GM13976 (cell line): ENCODE results near the gene ZZZ3.

Source experiments
- DNase-seq: peaks from one replicate; pipeline ENCODE4 v3.0.0; 2012; ENCODE audit warnings: low spot score
- in situ Hi-C: fragments of 300-500 bp; cut with MboI; formaldehyde crosslinking; loops from one replicate; pipeline ENCODE4 v1.12.0; 2022; ENCODE audit warnings: low sequenced_read_pairs, mixed read lengths, inconsistent platforms; ENCODE audit not compliant: unreplicated experiment
- TF ChIP-seq, protein P1 (sequence below): IDR thresholded peaks from 2 replicates; pipeline ENCODE4 v1.5.1; 2012; ENCODE audit warnings: borderline replicate concordance, mild to moderate bottlenecking; ENCODE audit not compliant: insufficient read depth; ENCODE audit errors: extremely low read depth, missing control alignments, control extremely low read depth

Gene ZZZ3

GRCh38 chr1:77643456-77643855 is 39.0 kb downstream of the ZZZ3 start:
- TF ChIP-seq, protein P1, sequence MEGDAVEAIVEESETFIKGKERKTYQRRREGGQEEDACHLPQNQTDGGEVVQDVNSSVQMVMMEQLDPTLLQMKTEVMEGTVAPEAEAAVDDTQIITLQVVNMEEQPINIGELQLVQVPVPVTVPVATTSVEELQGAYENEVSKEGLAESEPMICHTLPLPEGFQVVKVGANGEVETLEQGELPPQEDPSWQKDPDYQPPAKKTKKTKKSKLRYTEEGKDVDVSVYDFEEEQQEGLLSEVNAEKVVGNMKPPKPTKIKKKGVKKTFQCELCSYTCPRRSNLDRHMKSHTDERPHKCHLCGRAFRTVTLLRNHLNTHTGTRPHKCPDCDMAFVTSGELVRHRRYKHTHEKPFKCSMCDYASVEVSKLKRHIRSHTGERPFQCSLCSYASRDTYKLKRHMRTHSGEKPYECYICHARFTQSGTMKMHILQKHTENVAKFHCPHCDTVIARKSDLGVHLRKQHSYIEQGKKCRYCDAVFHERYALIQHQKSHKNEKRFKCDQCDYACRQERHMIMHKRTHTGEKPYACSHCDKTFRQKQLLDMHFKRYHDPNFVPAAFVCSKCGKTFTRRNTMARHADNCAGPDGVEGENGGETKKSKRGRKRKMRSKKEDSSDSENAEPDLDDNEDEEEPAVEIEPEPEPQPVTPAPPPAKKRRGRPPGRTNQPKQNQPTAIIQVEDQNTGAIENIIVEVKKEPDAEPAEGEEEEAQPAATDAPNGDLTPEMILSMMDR: no peak
- DNase-seq: no peak
- in situ Hi-C loops: no loop called here

- in situ Hi-C loops: no loop called here
- DNase-seq: no peak
- TF ChIP-seq, protein P1: no peak
These were observed 39.5 kb downstream of the ZZZ3 start for GRCh38 chr1:77642941-77643340.

DNA sequence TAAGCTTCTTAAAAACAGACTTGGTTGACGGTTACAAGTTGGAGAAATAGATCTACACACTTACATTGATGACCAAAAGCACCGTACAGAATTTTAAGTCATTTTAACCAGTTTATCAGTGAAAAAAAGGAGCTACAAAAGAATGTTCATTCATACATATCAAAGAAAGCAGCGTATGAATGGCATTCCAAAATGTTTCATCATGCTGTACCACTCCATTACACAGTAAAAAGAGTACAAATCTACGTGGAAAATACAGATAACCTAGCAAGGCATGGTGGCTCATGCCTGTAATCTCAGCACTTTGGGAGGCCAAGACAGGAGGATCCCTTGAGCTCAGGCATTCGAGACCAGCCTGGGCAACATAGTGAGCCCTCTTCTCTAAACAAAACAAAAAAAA is 40.3 kb downstream of the ZZZ3 start:
- DNase-seq: no peak
- in situ Hi-C loops: no loop called here
- TF ChIP-seq, protein P1: no peak

DNA sequence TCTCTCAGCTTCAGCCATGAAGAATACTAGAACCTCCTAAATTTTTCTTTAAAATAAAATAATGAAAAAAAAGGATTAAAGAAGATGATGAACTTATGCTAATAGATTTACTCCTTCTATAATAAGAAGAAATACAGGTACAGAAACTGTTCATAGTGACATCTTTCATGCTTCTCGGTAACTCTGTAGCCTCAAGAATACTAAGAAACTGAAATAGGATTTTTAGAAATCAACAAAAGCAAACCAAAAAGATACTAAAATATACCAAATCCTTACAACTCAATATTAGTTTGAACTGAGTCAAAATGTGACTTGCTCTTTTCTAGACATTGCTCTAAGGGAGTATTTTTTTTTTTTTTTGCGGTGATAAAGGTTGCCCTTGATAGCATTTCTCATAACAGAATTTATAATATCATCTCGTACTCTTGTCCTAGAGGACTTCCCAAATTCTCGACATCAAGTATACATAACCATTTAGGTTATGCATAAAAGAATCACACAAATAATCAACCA is 42.8 kb downstream of the ZZZ3 start:
- TF ChIP-seq, protein P1: no peak
- no peak for DNase-seq
- in situ Hi-C loops: no loop called here

GRCh38 chr1:77639056-77639455 is 43.4 kb downstream of the ZZZ3 start:
- TF ChIP-seq, protein P1: no peak
- DNase-seq: no peak
- in situ Hi-C loops: no loop called here

GRCh38 chr1:77636864-77637263 is 45.6 kb downstream of the ZZZ3 start:
- TF ChIP-seq, protein P1: no peak
- in situ Hi-C loops: no loop called here
- no peak for DNase-seq
